OCI-LY7 (cell line): ENCODE results near the gene SLFN12L. TPM values are rescaled to one million over a fixed set of nuclear protein-coding genes. Genes with fewer than 3 reads are reported as not detected.

Experiments used
- BruUV-seq: library from RNA; stranded (reverse); fragments of 400-500 nt; replicated peaks from 2 replicates; lab custom pipeline; 2021; lab: Mats Ljungman, UMichigan
- CTCF ChIA-PET: fragments of 300-600 bp; sonication (Branson Sonifier 250); formaldehyde crosslinking; loops from one replicate; lab custom pipeline; 2022; ENCODE audit warnings: antibody characterized with exemption; ENCODE audit not compliant: unreplicated experiment; lab: Charles Lee
- POLR2A ChIA-PET: fragments of 300-600 bp; sonication (Branson Sonifier 250); formaldehyde crosslinking; loops from one replicate; lab custom pipeline; 2022; ENCODE audit warnings: antibody characterized with exemption; lab: Charles Lee
- DNase-seq: peaks from one replicate; pipeline ENCODE4 v3.0.0-alpha.2; 2015; ENCODE audit warnings: low spot score
- H2AFZ ChIP-seq: fragments of 200-600 bp; sonication (generic), shearing (Covaris generic); 2 replicates; pipeline ENCODE4 v1.6.1; 2014; ENCODE audit warnings: mild to moderate bottlenecking, antibody characterized with exemption, low read length, moderate library complexity
- H3K27ac ChIP-seq: fragments of 200-600 bp; sonication (generic); 2 replicates; pipeline ENCODE4 v1.5.1; 2014; ENCODE audit warnings: mixed run types, low read depth, mild to moderate bottlenecking, moderate library complexity, low read length, inconsistent platforms; ENCODE audit not compliant: poor library complexity, severe bottlenecking
- H3K36me3 ChIP-seq: fragments of 200-600 bp; sonication (generic); 2 replicates; pipeline ENCODE4 v1.6.1; 2014; ENCODE audit warnings: mild to moderate bottlenecking, antibody characterized with exemption, low read length, moderate library complexity, mixed read lengths; ENCODE audit not compliant: insufficient read depth
- H3K4me1 ChIP-seq: fragments of 200-600 bp; sonication (generic); 2 replicates; pipeline ENCODE4 v1.5.1; 2014; ENCODE audit warnings: mild to moderate bottlenecking, low read length; ENCODE audit not compliant: insufficient read depth, poor library complexity, severe bottlenecking
- H3K4me2 ChIP-seq: fragments of 200-600 bp; sonication (generic); 2 replicates; pipeline ENCODE4 v1.6.1; 2014; ENCODE audit warnings: mild to moderate bottlenecking, low read length
- H3K4me3 ChIP-seq: fragments of 200-600 bp; sonication (generic); 2 replicates; pipeline ENCODE4 v1.5.1; 2014; ENCODE audit warnings: mild to moderate bottlenecking, low read depth, low read length; ENCODE audit not compliant: poor library complexity, severe bottlenecking
- H3K79me2 ChIP-seq: fragments of 200-600 bp; sonication (generic); 2 replicates; pipeline ENCODE4 v1.6.1; 2016; ENCODE audit warnings: low read depth, mild to moderate bottlenecking, low read length, moderate library complexity, mixed read lengths; ENCODE audit not compliant: insufficient read depth
- H3K9me2 ChIP-seq: fragments of 200-600 bp; sonication (generic); 2 replicates; pipeline ENCODE4 v1.6.1; 2016; ENCODE audit warnings: mild to moderate bottlenecking, low read length, mixed read lengths; ENCODE audit not compliant: insufficient read depth
- H3K9me3 ChIP-seq: fragments of 200-600 bp; sonication (generic); 2 replicates; pipeline ENCODE4 v1.6.1; 2014; ENCODE audit warnings: mild to moderate bottlenecking, mixed run types, low read length, mixed read lengths
- H4K20me1 ChIP-seq: fragments of 200-600 bp; sonication (generic); 2 replicates; pipeline ENCODE4 v1.6.1; 2014; ENCODE audit warnings: mild to moderate bottlenecking, antibody characterized with exemption, low read length, moderate library complexity, mixed read lengths; ENCODE audit not compliant: insufficient read depth
- EZH2phosphoT487 ChIP-seq: fragments of 200-600 bp; sonication (generic); IDR thresholded peaks from 2 replicates; pipeline ENCODE4 v1.6.1; 2018; ENCODE audit warnings: low read depth, borderline replicate concordance, mild to moderate bottlenecking, mixed run types, antibody characterized with exemption, low read length, moderate library complexity, mixed read lengths
- intact Hi-C: fragments of 100-400 bp; cut with micrococcal nuclease; formaldehyde crosslinking; loops from one replicate; pipeline ENCODE4 v1.10.0; 2022; ENCODE audit not compliant: unreplicated experiment
- total RNA-seq, 2 experiments: library from RNA; depleted of rRNA in 1 of 2; stranded (reverse); fragments of >200 nt in 1 of 2; shearing (Covaris generic) in 1 of 2; gene quantifications; 2 replicates each; pipeline ENCODE4 v1.2.3, GENCODE V29; 2014 to 2022
- TF ChIP-seq, protein P1 (sequence below): fragments of 200-600 bp; sonication (generic); conservative IDR thresholded peaks from 2 replicates; pipeline ENCODE4 v1.5.1; 2014; ENCODE audit warnings: mild to moderate bottlenecking, antibody characterized with exemption, low read length, moderate library complexity, mixed read lengths

SLFN12L gene
- total RNA-seq, 2 experiments from 2014 or later = not detected

DNA sequence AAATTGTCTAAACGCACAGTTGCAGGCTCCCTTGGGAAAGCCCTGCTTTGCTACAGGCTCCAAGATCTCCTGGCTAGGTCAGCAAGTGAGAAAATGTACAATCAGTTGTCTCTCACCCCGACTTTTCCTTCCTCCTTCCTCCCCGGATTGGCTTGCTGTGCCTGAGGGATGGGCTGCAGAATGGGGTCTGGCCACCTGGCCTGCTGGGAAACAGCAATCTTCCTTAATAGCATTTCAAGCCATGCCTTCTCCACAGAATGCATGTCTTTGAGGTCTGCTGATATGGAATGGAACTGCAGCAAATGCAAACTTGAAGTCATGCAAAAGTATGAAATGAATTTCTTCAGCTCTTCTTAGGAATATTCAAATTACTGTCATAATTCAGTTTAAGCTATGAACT lies 46.1 kb downstream of the SLFN12L start:
- BruUV-seq = no TSS peak
- POLR2A ChIA-PET = no interaction called here

DNA sequence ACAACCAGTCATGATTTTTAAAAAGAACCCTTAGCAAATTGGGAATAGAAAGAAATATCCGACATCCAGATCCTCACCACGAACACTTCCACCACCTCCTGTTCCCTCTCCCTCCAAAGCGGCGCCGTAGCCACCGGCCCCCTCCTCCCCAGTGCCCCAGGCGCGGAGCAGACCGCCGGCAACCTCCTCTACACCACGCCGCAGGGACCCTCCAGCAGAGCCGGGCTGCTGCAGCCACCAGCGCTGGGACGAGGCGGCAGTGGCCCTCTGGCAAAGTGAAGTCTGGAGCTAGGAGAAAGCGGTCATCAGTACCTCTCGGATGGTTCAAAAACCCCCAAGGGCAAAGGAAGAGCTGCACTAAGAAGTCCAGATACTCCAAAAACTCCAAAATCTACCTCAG lies 47.5 kb downstream of the SLFN12L start:
- H3K4me2 ChIP-seq = no peak overlapping the region
- no peaks in the 10 kb centered on the region for H3K9me3 ChIP-seq
- no TSS peak for BruUV-seq
- ChIA-PET CTCF (no interaction called here), POLR2A (no interaction called here)
- H3K4me1 ChIP-seq = no peaks in the 10 kb centered on the region
- no peaks in the 10 kb centered on the region for H3K79me2 ChIP-seq
- TF ChIP-seq, protein P1, sequence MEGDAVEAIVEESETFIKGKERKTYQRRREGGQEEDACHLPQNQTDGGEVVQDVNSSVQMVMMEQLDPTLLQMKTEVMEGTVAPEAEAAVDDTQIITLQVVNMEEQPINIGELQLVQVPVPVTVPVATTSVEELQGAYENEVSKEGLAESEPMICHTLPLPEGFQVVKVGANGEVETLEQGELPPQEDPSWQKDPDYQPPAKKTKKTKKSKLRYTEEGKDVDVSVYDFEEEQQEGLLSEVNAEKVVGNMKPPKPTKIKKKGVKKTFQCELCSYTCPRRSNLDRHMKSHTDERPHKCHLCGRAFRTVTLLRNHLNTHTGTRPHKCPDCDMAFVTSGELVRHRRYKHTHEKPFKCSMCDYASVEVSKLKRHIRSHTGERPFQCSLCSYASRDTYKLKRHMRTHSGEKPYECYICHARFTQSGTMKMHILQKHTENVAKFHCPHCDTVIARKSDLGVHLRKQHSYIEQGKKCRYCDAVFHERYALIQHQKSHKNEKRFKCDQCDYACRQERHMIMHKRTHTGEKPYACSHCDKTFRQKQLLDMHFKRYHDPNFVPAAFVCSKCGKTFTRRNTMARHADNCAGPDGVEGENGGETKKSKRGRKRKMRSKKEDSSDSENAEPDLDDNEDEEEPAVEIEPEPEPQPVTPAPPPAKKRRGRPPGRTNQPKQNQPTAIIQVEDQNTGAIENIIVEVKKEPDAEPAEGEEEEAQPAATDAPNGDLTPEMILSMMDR = no peak
- no peak for TF ChIP-seq EZH2phosphoT487
- no peaks in the 10 kb centered on the region for H3K9me2 ChIP-seq
- no peaks in the 10 kb centered on the region for H4K20me1 ChIP-seq
- no peak overlapping the region for H3K27ac ChIP-seq
- no peaks in the 10 kb centered on the region for H3K36me3 ChIP-seq
- intact Hi-C loops = no loop called here
- no peak for DNase-seq
- no peak overlapping the region for H3K4me3 ChIP-seq
- no peak overlapping the region for H2AFZ ChIP-seq

More for the DNA sequence above, 46.1 kb downstream of the SLFN12L start:
- Histone ChIP-seq H4K20me1 (no peaks in the 10 kb centered on the region), H3K36me3 (no peaks in the 10 kb centered on the region), H3K4me1 (no peaks in the 10 kb centered on the region), H3K9me2 (no peaks in the 10 kb centered on the region), H3K27ac (no peak overlapping the region), H3K4me3 (no peak overlapping the region), H3K79me2 (no peaks in the 10 kb centered on the region), H2AFZ (no peak overlapping the region), H3K4me2 (no peak overlapping the region), H3K9me3 (no peaks in the 10 kb centered on the region)
- CTCF ChIA-PET = no interaction called here
- no peak for DNase-seq
- intact Hi-C loops = no loop called here
- TF ChIP-seq, protein P1 = no peak
- no peak for TF ChIP-seq EZH2phosphoT487

DNA sequence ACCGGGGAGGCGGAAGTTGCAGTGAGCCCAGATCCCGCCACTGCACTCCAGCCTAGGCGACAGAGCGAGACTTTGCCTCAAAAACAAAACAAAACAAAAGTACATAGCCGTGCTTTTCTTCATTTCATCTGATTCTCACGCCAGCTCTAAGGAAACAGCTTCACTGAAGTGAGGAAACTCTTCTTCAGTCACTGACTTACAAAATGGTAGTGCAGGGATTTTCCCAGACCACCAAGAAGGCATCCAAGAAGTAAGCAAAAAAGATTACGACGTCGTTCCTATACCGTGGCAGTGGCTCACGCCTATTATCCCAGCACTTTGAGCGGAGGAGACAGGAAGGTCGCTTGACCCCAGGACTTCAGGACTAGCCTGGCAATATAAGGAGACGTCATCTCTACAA lies 48.5 kb downstream of the SLFN12L start:
- no peaks in the 10 kb centered on the region for H3K4me1 ChIP-seq
- no peak for DNase-seq

More for the DNA sequence above, 48.5 kb downstream of the SLFN12L start:
- Histone ChIP-seq H3K9me2 (no peaks in the 10 kb centered on the region), H3K9me3 (no peaks in the 10 kb centered on the region), H3K79me2 (no peaks in the 10 kb centered on the region), H3K4me2 (no peak overlapping the region), H3K4me3 (no peak overlapping the region), H3K27ac (no peak overlapping the region), H2AFZ (no peak overlapping the region), H3K36me3 (no peaks in the 10 kb centered on the region), H4K20me1 (no peaks in the 10 kb centered on the region)
- POLR2A ChIA-PET = no interaction called here
- no TSS peak for BruUV-seq
- intact Hi-C loops = no loop called here
- TF ChIP-seq EZH2phosphoT487 = no peak
- TF ChIP-seq, protein P1 = no peak
- CTCF ChIA-PET = no interaction called here
